HG02610 (cell line): ENCODE data around the gene PROK2.

ENCODE experiments used
- ATAC-seq: cut with Tn5 transposase; IDR thresholded peaks from one replicate; pipeline ENCODE4 v1.9.1; 2021; ENCODE audit warnings: mild to moderate bottlenecking, moderate library complexity; ENCODE audit not compliant: unreplicated experiment

Gene PROK2, protein sequence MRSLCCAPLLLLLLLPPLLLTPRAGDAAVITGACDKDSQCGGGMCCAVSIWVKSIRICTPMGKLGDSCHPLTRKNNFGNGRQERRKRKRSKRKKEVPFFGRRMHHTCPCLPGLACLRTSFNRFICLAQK

DNA sequence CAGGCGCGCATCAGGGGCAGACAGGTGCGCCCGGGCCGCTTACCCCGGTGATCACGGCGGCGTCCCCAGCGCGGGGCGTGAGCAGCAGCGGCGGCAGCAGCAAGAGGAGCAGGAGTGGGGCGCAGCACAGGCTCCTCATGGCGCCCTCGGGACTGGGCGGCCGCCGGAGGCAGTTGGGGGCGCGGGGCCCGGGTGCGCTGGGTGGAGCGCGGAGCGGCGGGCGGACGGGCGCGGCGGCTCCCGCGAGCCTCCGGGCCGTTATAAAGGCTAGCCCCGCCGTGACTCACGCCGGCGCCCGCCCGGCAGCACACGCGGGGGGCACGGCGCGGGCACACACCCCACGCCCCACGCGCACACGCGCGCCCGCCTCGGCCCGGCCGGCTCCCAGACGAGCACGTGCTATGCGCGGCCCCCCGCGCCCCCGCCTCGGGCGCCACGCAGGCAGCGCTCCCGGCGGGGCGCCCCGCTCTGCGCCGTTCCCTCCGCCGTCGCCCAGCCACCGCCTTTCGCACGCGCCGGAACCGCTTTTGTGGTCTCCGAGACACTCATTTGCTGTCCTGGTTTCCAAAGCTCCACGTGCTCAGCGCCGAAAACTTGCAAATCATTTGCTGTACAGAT is at the start of gene PROK2:
TSS of gene PROK2 (minus strand) at position 235 of the 618 bp plus-strand sequence. CDS start at position 139, 96 bp downstream.
- ATAC-seq: no peak

DNA sequence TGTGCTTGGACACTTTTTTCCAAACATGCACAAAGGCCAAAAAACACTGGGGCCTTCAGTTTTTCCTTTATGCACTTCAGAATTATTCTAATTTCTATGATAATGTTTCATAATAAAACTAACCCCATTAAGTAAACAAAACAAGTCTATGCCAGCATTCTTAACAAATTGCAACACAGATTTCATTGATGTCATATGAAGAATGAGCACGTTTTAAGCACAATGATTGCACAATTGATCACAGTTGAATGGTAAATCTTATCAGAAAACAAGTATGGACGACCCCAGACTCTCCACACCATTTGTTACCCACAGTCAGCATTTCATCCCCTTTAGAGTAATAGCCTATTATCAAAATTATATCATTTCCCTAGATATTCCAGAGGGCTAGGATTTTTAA is 46.7 kb upstream of the PROK2 start:
- ATAC-seq: no peak

DNA sequence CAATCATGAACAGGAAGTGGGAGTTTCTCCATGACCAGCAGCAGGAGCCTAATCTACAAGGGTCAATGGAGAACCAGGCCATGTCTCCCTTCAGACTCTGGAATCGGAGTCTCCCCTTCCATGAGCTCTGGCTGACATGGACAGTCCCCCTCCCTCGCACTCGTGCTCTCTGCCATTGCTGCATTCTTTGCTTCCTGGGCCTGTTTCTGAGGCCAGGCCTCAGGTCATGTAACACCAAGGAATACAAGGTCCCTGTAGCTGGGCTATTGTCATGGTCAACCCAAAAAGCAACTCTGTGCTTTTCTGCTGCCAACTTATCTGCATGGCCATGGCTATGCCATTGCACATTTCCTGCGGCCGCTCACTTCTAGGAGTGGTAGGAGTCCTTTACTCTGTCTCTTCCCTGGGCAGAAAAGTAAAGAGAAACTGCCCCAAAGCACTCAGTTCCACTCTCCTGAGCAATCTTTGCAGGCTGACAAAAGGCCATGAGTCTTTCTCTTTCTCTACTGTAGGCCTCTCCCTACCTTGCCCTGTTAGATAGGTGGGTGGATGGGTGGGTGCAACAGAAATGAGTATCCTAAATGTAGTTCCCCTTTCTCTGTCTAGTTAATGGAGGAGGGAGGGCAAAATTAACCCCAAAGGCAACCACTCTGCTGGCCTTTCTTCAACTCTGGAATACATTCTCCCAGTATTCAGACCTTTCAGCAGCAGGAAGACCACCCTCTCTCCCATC is 40.8 kb upstream of the PROK2 start:
- ATAC-seq: no peak

DNA sequence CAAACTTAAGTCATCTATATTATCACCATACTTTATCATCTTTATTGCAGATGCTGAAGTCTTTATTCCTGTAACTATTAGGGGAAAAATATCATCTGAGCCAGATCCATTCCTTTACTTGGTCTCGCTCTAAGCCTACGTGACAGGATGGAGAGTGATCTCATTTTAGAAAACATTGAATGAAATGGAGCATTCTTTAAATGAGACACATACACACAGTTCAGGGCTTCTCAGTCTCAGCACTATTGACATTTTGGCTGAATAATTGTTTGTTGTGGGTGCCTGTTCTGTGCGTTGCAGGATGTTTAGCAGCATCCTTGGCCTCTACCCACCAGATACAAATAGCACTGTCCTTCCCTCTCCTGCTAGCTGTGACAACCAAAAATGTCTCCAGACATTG is 36.2 kb upstream of the PROK2 start:
- no peak for ATAC-seq

DNA sequence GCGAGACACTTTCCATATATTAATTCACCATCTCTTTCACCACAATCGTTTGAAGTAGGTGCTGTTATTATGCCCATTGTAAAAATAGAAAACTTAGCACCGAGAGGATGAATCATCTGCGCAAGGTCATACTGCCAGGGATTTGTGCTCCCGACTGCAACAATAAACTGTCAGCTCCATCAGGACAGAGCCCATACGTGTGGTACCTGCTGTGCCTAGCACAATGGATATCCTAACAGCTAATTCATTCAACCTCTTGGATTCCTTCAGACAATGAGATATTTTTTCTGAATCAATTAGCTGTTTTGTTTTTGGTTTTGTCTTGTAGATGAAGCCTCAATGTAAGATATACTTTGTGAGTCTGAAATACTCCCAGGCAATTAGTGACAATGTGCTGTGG is 32.3 kb upstream of the PROK2 start:
- ATAC-seq: no peak

DNA sequence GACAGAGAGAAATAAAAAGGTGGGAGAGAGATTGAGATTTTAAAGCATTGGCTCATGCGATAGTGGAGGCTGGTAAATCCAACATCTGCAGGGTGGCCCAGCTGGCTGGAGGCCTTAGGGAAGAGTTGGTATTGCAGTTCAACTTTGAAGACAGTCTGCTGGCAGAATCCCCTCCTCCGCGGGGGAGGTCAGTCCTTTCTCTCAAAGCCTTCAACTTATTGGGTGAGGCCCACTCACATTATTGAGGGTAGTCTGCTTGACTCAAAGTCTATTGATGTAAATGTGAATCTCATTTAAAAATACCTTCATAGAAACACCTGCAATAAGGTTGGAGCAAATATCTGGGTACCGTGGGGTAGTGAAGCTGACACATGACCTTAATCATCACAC is 31.8 kb upstream of the PROK2 start:
- no peak for ATAC-seq

DNA sequence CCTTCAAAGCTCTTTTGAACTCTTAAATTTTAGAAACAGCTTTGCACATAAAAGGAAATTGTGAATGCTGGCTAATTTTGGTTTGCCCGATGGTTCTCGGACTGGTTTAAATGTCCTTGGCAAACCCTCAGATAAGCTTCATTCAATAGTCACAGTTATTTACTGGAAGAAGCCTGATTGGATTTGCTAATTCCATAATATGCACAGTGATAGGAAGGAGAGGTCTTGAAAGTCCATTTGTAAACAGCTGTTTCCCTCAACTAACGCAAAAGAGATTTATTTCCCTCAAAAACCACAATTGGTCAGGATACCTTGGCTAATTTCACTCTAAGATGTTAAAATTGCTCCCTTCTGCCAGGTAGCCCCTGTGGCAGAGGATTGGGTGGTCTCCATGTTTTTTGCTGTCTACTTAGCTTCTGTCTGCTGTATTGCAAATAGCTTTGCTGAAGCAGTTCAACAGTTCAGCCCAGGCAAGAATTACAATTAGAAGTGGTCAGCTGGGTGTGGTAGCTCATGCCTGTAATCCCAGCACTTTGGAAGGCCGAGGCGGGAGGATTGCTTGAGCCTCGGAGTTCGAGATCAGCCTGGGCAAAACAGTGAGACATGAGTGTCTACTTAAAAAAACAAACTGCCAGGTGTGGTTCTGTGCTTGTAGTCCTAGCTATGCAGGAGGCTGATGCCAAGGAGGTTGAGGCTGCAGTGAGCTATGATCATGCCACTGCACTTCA is 30.6 kb upstream of the PROK2 start:
- no peak for ATAC-seq

DNA sequence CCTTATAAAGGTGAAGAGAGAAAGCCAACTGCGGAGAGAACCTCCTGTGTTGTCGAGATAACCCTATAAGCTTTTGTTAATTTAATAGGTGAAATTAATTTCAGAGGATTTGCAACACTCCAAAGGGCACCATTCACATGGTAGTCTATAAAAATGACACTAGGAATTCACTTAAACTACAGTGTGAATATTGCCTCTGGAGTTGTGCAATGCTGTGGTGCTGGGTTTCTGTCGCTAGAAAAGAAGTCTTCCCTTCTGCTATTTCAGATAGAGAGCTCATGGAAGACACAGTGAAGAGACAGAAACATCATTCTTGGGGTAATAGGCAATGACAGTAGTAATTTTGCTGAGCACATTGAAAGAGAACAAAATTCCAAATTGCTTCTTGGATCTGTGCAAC is 28.8 kb upstream of the PROK2 start:
- no peak for ATAC-seq

DNA sequence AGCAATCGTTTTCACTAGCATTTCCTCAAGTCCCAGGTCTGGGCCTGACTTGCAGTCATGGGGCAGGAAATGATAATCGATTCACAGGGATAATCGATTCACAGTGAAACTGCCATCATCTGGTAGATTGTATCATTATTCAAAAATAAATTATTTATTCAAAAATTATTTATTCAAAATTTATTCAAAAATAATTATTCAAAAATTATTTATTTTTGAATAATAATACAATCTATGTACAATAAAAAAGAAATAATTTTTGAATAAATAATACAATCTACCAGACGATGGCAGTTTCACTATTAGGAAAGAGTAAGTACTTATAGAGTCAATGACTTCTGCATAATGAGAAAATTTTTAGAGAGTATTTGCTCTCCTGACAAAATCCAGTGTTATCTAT is 28.1 kb upstream of the PROK2 start:
- ATAC-seq: no peak

DNA sequence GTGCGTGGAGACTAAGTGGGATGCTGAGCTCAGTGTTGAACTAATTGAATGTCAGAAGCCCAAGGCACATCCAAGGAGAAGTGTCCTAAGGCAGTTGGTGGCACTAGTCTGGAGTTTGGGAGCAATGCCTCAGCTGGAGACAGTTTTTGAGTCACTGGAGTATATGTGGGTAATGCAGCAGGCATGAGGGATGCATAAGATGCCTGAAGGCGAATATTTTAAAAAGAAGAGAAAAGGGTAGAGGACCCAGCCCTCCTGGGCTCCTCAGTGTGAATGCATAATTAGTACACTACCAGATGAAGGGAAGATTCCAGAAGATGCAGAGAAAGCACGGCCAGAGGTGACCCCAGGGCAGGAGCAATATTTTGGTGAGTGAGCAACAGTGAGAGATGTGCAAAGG is 25.1 kb upstream of the PROK2 start:
- ATAC-seq: no peak

DNA sequence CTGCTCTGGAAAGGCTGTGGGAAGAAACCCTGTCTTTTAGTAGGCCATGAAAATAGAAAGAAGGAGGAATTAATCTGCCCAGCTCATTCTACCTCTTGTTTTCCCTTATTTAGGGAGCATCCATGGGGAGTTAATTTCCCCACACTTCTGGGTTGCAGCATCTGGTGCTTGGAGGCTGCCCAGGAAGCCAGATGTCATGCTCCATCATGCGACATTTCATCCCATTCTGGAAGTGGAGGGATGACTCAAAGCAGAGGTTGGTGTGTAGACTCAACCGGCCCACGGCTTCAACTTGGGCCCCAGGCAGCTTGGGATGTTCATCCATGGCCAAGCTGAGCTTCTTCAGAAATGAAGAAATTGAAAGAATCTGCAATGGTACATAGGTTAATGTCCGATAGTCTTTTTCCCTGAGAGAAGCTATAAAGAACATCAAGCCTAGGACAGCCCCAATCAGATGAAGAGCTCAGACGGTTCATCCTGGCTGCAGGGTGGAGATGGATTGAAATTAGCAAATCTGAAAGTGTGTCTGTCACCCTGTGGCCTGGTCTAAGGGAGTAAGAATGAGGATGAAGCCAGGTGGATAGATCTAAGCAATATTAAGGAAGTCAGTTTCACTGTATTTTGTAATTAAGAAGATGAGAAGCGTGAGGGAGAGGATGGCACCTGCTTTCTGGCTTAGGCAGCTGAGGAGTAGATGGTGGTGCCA is 24.5 kb upstream of the PROK2 start:
- no peak for ATAC-seq

DNA sequence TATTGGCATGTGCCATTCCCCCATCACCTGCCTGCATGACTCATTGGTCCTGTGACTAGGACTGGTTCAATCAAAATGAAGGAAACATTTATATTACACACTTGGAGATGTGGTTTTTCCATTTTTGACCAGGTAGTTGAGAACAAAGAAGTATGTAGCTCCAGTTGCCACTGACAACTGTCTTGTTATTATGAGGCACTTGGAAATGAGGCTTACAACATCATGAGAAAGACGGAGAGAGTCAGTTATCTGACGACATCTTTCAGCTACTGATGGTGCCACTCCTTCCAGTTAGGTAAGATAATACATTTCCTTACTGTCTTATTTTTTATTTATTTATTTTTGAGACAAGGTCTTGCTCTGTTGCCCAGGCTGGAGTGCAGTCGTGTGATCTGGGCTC is 21.8 kb upstream of the PROK2 start:
- no peak for ATAC-seq

DNA sequence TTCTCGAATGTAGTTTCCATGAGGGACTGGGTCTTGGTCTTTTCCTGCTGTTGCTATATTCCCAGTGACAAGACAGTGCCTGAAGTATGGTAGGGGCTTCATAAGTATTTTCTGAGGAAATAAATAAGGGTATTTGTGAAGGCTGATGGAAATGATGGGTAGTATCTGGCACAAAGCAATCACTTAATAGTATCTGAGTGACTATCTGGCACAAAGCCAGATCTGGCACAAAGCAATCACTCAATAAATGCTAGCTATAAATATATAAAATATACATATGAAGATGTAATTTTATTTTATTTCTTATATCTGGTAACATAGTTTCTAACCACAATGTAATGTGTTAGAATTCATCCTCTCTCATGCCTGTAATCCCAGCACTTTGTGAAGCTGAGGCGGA is 20.7 kb upstream of the PROK2 start:
- ATAC-seq: no peak

DNA sequence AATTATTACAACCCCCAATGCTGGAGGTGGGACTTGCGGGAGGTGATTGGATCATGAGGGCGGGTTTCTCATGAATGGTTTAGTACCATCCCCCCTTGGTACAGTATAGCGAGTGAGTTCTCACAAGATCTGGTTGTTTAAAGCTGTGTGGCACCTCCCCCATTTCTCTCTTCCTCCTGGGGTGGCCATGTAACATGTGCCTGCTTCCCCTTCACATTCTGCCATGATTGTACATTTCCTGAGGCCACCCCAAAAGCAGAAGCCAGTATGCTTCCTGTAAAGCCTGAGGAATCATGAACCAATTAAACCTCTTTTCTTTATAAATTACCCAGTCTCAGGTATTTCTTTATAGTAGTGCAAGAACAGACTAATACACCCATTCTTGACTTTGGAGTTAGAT is 20.3 kb upstream of the PROK2 start:
- ATAC-seq: no peak

DNA sequence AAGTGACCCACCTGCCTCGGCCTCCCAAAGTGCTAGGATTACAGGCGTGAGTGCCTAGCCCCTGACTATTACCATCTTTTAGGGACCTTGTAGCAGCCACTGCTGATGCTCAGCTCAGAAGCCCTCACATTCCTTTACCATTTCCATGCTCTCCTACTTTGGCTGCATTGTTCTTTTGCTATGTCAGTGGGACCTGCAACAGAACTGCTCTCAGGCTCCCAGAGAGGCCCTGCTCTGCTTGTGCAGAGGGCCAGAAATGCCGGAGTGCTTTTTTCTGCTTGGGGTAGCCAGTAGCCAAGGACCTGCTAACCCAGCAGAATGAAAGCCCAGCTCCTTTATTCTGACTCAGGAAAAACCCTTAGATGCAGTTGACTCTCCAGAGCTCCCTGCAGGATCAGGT is 18.3 kb upstream of the PROK2 start:
- ATAC-seq: no peak

DNA sequence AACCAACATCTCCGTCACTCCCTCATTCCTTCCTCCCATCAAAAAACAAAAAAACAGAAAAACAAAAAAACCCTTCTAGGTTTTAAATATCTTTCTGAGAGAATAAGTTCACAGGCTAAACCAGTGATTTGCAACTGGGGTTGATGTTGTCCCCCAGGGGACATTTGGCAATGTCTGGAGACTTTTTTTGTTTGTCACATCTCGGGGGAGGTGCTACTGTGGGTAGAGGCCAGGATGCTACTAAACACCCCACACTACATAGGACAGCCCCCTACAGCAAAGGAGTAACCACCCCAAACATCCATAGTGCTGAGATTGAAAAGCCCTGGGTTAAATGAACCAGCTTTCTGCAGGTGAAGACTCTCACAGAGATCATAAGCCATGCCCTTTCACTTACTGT is 17.0 kb upstream of the PROK2 start:
- ATAC-seq: no peak

DNA sequence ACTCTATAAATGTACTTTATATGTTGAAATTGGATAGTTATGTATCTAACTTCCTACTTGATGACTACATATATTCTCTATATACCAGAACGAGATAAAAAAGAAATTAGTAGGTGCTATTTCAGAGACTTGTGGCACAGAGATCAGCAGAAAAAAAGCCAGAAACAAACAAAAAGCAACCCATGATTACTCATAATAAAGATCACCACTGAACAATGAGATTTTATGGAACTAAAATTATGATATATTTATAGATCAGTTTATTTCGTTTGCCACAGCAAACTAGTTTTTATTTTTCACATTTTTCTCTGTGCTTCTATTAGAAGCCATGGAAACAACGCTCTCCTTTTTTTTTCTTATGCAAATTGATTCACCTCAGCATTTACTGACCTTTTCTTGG is 15.1 kb upstream of the PROK2 start:
- ATAC-seq: no peak

DNA sequence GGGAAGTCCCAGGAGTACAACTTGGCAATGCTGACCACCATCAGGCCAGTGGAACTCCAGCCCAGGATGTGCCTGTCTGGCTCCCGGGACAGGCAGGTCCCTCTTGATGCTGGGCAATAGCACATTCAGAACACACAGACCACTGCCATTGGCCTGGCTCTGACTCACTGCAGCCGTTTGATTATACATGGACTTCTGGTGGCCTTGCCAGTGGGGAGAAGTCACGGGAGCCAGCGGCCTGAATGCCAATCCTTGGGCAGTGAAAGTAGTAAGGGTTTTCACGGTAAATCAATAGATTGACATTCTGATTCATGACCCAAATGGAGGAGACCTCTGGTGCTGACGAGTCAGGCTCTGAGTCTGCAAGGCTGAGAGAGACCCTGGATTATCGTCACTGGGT is 12.5 kb upstream of the PROK2 start:
- no peak for ATAC-seq

DNA sequence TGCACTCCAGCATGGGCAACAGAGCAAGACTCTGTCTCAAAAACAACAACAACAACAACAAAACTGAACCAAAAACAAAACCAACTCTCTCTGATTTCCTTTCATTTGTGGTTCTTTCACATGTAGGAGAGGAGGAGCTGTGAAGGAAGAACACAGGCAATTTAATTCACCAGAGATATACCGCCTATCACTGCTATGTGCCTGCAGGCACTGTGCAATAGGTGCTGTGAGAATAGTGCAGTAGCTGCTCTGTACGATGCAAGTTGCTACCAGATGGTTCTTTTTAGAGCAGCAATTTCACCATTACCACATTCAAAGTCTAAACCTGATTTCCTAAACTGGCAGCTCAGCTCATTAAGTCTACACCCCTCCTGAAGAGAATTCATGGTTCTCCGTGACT is 11.3 kb upstream of the PROK2 start:
- ATAC-seq: no peak

DNA sequence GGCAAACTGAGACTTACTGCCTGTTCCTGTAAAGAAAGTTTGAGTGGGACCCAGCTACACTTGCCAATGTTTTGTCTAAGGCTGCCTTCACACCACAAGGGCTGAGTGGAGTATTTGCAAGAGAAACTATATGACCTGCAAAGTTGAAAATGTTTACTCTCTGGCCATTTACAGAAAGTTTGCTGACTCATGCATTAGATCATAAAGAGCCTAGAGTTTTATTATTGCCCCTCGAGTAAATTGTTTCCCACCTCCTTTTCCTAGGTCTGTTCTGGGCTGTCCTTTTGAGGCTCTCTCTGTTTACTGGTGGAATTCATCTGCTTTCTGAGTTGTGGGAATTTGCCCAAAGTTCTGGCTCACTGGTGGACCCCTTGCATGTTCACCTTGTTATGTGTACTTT is 6.7 kb upstream of the PROK2 start:
- no peak for ATAC-seq

DNA sequence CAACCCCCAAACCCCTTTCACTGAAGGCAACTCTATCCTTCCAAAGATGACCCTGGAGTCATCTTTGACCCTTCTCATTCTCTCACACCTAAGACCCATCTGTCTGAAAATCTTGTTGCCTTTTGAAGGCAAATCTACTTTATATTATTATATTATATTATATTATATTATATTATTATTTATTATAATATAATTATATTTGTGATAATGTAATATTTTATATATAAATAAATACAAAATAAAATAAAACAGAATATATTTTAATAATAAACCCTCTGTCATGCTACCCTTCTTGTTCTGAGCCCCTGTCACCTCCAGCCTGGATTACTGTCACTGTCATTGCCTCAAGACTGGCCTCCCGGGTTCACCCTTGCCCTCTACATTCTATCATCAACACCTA is 5.0 kb upstream of the PROK2 start:
- no peak for ATAC-seq
